GM12874 (cell line): ENCODE results near the gene TEDC1.

Experiments used
- TF ChIP-seq, protein P1 (sequence below): IDR thresholded peaks from 2 replicates; pipeline ENCODE4 v1.5.1; 2011; ENCODE audit warnings: low read depth, mild to moderate bottlenecking, control low read depth, low read length, moderate library complexity; ENCODE audit not compliant: insufficient read depth

Gene TEDC1, protein sequence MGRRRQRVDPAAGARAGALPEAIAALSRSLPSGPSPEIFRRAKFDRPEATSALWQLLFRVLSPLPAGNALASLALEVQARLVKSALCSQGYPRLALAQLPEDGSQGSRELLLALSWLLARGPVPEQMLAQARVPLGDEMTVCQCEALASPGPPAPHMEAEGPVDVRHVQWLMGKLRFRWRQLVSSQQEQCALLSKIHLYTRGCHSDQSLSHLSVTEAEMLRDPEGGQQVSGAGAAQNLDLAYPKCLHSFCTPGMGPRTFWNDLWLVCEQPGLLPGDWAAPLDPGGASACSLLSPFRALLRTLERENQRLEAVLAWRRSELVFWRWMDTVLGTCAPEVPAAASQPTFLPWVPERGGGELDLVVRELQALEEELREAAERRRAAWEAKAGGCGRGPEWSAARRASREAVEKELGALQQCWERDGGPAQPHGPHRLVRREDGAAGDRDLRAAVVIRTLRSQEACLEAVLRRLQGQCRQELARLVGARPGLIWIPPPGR

DNA sequence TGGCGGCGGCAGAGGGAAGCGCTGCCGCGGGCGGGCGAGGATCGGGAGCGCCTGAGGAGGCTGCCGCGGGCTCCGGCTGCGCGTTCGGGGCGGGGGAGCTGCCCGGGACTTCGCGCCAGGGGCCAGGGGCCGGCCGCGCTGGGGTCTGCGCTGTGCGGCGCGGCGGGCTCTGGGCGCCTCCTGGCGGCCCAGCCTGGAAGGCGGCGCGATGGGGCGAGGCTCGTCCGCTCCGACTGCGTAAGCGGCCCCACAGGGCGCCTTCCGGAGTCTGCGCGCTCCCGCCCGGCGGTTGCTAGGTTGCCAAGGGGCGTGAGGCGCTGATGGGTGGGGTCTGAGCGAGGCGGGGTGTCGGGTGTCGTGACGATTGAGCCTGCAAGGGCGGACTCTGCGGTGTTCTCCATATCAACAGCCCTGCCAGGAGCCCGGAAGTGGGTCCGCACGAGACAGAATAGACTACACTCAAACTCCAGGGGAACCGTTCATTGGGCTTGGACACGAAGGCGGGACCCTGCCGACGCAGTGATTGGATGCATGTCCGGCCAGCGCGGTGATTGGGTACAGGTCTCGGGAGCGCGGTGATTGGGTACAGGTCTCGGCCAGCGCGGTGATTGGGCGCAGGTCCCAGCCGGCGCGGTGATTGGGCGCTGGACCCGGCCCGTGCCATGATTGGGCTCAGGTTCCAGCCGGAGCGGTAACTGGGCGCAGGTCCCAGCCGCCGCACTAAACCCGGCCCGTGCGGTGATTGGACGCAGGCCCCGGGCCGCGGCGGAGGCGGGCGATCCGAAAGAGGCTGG, at the start of gene TEDC1:
TSS of gene TEDC1 (plus strand) at position 675 of the 794 bp plus-strand sequence. CDS start 130 bp downstream, outside the sequence.
- TF ChIP-seq, protein P1, sequence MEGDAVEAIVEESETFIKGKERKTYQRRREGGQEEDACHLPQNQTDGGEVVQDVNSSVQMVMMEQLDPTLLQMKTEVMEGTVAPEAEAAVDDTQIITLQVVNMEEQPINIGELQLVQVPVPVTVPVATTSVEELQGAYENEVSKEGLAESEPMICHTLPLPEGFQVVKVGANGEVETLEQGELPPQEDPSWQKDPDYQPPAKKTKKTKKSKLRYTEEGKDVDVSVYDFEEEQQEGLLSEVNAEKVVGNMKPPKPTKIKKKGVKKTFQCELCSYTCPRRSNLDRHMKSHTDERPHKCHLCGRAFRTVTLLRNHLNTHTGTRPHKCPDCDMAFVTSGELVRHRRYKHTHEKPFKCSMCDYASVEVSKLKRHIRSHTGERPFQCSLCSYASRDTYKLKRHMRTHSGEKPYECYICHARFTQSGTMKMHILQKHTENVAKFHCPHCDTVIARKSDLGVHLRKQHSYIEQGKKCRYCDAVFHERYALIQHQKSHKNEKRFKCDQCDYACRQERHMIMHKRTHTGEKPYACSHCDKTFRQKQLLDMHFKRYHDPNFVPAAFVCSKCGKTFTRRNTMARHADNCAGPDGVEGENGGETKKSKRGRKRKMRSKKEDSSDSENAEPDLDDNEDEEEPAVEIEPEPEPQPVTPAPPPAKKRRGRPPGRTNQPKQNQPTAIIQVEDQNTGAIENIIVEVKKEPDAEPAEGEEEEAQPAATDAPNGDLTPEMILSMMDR, result peak; percentile 89

DNA sequence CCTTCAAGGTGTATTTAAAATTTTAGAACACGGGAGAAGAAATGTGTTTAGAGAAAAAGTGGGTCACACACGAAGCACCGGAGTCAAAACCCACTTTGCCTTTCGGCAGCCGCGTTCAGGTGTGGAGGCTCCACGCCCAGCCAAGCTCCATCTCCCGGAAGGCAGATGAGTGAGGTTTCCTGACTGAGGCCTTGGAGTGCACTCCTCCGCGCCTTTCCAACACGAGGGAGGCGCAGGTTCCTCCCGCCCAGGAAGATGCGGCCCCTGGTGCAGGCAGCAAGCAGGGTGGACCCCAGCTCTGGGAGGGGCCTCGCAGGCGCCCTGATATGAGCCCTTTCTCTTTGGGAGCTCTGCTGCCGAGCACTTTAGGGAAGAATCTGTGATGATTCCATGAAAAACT, 48.9 kb upstream of the TEDC1 start:
- TF ChIP-seq, protein P1, result no peak

DNA sequence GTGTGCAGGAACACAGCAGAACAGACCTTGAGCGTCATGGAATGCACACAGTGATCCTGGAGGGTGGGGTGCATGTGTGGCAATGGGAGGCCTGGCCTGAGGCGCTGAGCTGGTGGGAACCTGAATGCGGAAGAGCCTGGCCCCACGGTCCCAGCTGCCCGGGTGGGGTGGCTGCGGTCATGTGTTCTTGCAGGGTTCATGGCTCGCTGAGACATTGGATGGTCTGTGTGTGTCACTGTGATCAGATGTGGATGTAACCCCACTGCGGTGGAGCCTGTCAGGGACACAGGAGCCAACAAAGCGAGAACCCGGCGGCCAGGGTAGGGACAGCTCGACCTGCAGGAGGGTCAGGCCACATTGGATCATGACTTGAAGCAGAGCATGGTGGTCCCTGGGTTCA, 48.2 kb upstream of the TEDC1 start:
- TF ChIP-seq, protein P1, result no peak

DNA sequence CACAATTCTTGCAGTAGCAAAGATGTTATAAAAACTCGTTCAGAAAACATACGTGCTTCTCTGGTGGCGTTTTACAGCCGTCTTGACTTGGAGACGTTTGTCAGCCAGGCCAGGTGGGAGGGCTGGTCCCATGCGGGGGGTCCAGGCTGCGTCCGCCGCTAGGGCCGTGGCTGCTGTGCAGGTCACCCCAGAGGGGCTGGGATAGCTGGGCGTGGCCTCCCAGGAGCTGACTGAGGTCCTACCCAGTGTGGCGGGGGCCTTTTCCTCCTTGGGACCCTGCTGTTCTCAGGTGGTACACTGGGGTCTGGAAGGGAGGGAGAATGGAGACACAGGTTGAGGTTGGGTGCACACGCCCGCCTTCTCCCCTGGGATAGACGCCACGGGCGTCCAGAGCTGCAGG, 46.2 kb upstream of the TEDC1 start:
- TF ChIP-seq, protein P1, result no peak

DNA sequence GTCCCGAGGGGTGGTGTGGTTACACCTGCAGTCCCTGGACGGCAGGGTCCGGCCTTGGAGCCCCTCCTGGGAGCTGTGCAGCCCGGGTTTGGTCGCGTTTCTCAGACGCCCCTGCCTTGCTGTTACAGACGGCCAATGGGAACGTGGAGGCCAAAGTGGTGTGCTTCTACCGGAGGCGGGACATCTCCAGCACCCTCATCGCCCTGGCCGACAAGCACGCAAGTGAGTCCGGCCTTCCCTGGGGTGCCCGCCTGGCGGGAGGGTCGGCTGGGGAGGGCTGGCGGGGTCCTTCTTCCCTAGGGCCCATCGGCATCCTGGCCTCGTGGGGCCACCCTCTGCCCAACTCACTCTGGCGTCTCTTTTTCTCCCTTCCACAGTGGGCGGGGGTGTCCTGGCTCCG, 45.8 kb upstream of the TEDC1 start:
- TF ChIP-seq, protein P1, result no peak

DNA sequence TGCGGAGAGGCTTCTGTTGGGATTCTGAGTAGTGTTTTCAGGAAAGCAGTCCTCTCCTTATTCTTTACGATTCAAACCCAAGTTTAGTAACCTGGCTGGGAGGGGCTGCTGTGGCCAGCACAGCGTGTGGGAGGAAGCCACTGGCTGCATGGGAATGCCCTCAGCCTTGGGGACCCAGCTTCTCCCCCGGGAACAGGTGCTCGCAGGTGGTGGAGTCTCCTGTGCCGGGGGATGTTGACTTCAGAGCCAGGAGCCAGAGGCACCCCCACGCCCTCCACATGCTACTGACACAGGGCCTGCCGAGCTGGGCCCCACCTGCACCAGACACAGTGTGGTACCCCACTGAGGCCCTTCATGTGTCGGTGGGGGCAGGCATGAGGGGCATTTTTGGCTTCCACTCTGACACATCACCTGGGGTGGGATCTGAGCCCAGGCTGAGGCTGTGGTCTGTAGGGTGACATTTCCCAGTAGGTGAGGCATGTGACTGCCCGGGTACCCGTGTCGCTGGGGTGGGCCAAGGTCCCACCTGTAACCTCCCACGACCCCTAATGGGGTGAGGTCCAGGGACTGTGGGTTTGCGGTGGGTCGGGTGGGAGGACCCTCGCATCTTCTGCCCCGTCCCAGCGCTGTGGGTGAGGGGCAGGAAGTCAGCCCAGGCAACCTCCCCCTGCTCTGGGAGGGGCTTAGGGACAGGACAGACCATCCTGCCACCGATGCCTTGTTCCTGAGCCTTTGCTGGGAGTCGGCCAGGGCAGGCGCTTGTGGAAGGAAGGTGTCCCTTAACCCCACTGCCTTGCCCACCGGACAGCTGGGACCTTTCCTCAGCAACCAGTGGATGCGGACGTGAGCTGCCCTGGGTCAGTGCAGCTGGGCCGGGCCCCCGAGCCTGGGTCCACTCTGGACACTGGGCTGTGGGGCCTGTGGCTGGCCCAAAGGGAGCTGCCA, 44.9 kb upstream of the TEDC1 start:
- TF ChIP-seq, protein P1, result no peak
